Hepatic stellate cell (primary cell): ENCODE measurements around the gene FIG4.
A peak's percentile ranks its signal among the peaks of the same experiment; 100 is the strongest.
"Not testable (repeated sequence)": the region's sequence is repeated elsewhere in the genome, so short reads cannot be mapped to it uniquely, and the experiment has no call there.

ENCODE experiments used
- DNase-seq: peaks from one replicate; pipeline ENCODE4 v3.0.0; 2011; ENCODE audit warnings: low spot score

FIG4 gene

GRCh38 chr6:109690737-109691621 lies at the start of gene FIG4, which contains the start of gene AK9:
TSS of gene FIG4 (plus strand) at chr6:109691296. CDS start at chr6:109691436, 140 bp downstream.
TSS of gene AK9 (minus strand) at chr6:109691202. CDS start at chr6:109675745, 15,457 bp downstream.
- peak; percentile 85 for DNase-seq

- DNase-seq = no peak
These were observed 47.0 kb upstream of the FIG4 start for GRCh38 chr6:109644131-109644530.

DNA sequence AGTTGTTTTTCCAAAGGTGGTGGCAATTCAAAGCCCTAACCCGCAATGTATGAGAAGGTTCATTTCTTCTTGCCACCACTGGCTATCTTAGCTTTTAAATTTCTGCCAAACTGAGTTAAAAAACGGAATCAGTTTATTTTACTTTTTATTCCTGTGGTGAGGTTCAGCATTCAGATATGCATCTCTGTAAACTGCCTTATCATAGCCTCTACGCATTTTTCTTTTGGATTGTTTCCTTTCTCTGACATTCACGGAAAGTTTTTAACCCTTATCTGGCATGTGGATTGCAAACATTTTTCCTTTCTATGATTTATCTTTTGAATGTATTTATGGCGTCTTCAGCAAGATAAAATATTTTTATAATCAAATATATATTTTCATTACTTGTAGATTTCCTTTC lies 37.8 kb upstream of the FIG4 start:
- no peak for DNase-seq

GRCh38 chr6:109655761-109656262 lies 35.3 kb upstream of the FIG4 start:
- DNase-seq = no peak

DNA sequence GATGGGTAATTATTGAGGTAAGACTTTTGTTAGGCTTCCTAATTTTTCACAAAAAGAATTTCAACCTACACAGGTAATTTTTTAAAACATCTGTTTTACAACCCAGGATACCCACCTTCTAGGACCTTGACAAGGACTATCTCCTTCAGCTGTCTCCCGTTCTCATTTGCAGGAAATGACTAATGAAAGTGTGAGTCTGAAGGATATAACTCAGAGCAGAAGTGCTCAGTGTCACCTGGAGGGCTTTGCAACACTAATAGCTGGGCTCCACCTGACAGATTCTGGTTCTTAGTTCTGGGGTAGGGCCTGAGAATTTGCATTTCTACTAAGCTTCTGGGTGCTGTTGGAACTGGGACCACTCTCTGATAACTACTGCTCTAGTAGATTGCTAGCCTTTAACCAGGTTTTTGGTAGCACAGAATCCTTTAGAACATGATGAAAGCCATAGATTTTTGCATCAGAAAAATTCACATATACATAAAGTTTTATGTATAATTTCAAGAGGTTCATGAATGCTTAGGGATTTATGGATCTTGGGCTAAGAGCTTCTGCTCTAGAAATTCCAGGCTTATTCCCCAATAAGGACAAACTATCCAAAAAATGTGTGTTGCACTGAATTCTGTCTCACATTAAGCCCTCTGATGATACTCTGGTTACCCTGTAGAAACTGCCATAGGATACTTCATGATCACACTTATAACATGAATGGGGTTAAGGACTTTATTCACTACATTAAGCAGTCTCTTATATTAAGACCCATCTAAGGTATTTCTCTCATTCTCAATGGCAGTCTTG lies 30.4 kb upstream of the FIG4 start:
- DNase-seq = no peak

DNA sequence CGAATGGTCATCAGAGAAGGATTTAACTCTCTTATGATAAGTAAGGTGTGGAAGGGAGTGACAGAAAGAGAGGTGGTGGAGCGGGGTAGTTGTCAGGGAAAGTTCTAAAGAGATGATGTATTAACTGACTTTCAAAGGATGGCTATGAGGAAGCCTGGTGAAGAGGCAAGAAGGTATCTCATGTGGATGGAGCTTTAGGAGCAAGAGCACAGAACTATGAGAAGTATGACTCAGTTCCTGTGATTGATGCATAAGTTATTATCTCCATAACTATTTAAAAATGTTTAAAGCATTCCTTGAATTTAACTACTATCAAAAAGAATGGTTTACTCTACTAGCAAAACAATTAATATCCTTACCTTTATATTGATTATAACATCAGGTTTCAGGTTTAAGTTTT lies 28.9 kb upstream of the FIG4 start:
- no peak for DNase-seq

GRCh38 chr6:109669811-109670210 lies 21.3 kb upstream of the FIG4 start:
- DNase-seq = no peak

DNA sequence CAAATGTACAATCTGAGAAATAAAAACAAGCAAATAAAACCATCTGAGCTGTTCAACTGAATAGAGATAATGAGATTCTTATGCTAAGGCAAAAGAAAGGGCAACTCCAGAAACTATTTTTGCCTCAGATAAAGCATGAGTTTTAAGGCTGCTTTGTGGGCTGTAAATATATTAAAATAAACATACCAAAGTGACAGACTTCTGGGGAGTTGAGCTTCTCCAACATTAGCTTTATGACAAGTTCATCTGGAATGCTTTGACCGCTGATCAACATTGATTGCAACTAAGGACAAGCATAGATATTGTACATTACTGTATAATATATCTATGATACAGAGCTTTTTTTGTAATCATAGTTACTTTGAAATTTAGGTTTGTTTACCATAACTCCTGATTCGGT lies 19.4 kb upstream of the FIG4 start:
- DNase-seq = peak; percentile 24

GRCh38 chr6:109672175-109672574 lies 18.9 kb upstream of the FIG4 start:
- DNase-seq = no peak

GRCh38 chr6:109672839-109673238 lies 18.3 kb upstream of the FIG4 start:
- DNase-seq = no peak

DNA sequence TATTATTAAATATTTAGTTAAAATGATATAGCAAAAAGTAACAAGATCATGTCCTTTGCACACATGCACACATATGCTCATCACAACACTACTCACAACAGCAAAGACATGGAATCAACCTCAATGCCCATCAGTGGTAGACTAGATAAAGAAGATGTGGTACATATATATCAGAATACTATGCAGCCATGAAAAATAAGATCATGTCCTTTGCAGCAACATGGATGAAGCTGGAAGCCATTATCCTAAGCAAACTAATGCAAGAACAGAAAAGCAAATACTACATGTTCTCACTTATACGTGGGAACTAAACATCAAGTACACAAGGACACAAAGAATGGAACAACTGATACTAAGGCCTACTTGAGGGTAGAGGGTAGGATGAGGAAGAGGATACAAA lies 14.4 kb upstream of the FIG4 start:
- no peak for DNase-seq

GRCh38 chr6:109678240-109678639 lies 12.9 kb upstream of the FIG4 start:
- DNase-seq = no peak

DNA sequence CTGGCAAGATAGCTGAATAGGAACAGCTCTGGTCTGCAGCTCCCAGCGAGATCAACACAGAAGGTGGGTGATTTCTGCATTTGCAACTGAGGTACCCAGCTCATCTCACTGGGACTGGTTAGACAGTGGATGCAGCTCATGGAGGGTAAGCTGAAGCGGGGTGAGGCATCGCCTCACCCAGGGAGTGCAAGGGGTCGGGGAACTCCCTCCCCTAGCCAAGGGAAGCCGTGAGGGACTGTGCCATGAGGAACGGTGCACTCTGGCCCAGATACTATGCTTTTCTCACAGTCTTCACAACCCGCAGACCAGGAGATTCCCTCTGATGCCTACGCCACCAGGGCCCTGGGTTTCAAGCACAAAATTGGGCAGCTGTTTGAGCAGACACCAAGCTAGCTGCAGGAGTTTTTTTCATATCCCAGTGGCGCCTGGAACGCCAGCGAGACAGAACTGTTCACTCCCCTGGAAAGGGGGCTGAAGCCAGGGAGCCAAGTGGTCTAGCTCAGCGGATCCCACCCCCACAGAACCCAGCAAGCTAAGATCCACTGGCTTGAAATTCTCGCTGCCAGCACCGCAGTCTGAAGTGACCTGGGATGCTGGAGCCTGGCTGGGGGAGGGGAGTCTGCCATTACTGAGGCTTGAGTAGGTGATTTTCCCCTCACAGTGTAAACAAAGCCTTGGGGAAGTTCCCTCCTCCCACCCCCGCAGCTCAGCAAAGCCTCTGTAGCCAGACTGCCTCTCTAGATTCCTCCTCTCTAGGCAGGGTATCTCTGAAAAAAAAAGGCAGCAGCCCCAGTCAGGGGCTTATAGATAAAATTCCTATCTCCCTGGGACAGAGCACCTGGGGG lies 12.2 kb upstream of the FIG4 start:
- DNase-seq = not testable (repeated sequence)

DNA sequence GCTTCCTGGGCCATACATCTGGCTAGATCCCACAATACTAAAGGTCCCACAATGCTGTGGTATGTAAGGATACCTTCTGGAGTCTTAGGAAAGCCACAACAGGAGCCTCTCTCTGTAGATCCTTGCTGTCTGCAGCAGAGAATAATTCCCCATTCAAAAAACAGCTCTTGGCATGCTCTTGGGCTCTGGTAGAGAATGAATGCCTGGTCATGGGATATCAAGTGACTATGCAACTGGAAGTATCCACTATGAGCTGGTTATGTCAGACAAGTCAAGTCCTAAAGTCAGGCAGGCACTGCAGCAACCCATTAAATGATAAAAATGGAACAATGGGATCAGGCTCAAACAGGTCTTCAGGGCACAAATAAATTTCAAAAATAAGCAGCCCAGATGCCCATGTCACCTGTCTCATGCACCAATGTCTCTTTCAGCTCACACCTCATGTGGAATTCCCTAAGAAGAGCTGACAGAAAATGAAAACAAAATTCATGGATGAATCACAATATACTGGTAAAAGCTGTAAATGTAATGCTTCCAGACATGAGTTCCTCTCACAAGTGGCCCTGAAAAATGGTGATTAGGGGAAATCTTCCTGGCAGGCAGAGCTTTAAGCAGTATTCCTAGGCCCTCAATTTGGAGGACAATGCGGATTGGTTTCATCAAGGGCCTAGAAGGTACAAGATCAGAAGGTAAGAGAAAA lies 4.4 kb upstream of the FIG4 start:
- no peak for DNase-seq

DNA sequence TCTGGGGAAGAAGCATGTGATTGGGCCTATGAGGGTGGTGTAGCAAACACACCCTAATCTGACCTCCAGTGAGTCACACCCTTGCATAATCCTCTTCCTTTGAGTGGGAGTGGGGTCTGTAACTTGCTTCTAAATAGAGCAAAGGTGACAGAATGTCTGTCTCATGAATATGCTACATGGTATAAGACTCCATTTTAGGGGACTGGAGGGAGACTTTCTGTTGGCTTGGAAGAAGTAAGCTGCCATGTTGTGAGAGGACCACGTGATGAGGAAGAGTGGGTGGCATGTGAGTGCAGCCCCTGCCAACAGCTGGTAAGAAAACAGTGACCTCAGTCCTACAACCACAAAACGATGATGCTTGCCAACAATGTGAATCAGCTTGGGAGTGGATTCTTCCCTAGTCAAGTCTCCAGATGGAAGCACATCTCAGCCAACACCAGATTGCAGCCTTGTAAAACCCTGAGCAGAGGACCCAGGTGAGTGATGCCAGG lies 3.8 kb upstream of the FIG4 start:
- DNase-seq = peak; percentile 65

DNA sequence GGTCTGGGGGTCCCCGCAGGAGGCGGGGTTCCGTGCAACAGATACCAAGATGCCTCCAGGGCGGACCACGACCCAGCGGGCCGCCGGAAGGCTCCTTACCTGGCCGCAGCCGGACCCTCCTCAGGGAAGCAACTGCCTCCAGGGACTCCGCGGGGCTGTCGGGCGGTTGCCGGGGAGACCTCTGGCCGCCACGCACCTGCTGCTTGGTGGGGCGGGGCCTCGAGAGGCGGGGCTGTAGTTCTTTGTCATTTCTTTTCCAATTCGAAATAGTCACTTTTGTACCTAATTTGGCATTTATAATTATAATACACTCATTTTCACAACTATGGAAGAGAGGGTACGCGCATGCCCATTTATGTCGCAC lies 741 bp upstream of the FIG4 start:
- no peak for DNase-seq

DNA sequence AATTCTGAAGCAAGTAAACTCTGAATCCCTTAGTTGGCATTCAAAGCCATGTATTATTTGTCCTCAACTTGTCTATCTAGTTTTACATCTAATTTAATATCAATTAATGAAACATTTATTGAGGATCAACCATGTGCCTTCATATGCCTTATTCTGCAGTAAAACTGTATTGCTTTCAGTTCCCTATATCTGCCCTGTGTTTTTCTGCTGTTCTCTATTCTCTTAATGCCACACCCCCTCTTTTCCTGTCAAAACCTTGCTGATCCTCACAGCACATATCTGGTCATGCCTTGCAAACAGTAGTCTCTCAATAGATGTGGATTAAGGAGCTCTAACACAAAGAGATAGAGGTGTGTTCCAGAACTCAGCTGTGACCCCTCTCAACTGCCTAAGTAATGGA lies 2.0 kb downstream of the FIG4 start:
- no peak for DNase-seq

DNA sequence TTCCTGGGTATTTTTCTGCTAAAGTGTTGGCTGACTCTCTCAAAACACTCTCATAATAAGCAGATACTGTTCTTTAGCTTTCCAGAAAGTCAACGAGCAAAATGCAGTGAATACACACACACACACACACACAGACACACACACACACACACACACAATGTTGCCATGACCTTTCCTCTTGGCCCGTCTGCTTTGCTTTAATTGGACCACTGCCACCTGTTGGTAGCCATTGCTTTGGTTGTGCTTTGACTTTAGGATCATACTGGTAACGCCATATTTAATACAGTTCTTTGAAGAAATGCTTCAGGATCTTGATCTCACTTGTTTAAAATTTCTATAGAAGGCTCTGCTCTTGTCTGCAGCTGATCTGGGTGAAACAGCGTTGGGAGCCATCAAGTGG lies 4.4 kb downstream of the FIG4 start:
- DNase-seq = no peak

DNA sequence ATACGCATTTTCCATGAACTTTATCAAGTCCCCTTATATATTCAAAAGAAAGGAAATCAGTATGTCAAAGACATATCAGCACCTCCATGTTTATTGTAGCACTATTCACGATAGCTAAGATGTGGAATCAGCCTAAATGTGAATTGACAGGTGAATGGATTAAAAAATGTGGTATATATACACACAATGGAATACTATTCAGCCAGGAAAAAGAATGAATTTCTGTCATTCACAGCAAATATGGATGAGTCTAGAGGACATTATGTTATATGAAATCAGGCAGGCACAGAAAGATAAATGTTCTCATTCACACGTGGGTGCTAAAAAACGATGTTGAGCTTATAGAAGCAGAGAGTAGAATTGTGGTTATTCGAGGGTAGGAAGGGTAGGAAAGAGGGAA lies 5.3 kb downstream of the FIG4 start:
- DNase-seq = no peak

GRCh38 chr6:109701221-109701620 lies 10.1 kb downstream of the FIG4 start:
- no peak for DNase-seq

GRCh38 chr6:109701774-109702173 lies 10.7 kb downstream of the FIG4 start:
- no peak for DNase-seq
